Right forelimb (tissue), 1 donor: ENCODE data around the gene TMEM271.
"Not testable (repeated sequence)": the region's sequence is repeated elsewhere in the genome, so short reads cannot be mapped to it uniquely, and the experiment has no call there.

ENCODE experiments used
- DNase-seq: peaks from one replicate; pipeline ENCODE4 v3.0.0-alpha.2; 2018

Gene TMEM271

GRCh38 chr4:578451-579443, 2.7 kb upstream of the TMEM271 start:
- no peak for DNase-seq

DNA sequence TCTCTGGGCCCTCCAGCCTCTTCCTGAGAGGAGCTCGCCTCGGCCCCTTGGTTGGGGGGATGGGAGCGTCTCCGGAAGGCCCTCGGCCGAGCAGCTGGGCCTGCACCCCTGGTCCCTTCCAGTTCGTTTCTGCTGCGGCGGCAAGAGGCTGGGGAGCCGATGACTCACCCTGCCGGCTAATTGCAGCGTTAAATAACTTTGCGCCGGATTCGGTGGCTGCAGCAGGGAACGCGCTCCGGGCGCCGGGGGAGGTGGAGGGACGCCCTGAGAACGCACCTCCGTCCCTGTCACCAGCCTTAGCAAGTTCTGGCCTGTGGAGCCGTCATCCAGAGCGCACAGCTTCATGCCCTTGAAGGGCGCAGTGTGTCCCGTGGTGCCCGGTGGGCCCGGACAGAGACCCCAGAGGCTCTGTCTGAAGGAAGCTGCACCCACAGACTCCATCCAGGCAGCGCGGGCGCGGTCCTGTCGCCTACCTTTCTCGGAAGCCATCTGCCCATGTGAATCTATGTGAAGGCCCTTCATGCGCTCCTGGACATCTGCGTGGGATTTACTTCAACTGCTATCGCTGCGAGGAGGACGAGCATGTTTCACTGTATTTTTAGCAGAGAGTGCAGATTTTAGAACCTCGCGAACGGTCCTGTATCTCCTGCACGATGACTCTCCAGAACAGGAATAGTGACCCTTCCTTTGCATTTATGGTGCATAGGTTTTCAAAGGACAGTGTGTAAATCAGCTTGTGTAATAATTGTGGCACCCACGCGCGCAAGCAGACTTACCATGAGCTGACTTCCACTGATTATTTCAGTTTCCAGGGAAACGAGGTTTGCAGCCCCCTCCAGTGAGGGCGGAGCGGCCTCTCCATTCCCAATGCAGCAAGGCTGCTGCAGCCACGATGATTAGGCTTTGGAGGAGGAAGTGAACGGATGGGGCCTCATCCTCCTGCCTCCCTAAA, 1.7 kb upstream of the TMEM271 start:
- no peak for DNase-seq

GRCh38 chr4:576991-577498, 950 bp upstream of the TMEM271 start:
- no peak for DNase-seq

- DNase-seq = peak; percentile 81
Measured at GRCh38 chr4:575281-576141, 584 bp downstream of the TMEM271 start.

- no peak for DNase-seq
Measured at GRCh38 chr4:574346-575161, 1.5 kb downstream of the TMEM271 start.

DNA sequence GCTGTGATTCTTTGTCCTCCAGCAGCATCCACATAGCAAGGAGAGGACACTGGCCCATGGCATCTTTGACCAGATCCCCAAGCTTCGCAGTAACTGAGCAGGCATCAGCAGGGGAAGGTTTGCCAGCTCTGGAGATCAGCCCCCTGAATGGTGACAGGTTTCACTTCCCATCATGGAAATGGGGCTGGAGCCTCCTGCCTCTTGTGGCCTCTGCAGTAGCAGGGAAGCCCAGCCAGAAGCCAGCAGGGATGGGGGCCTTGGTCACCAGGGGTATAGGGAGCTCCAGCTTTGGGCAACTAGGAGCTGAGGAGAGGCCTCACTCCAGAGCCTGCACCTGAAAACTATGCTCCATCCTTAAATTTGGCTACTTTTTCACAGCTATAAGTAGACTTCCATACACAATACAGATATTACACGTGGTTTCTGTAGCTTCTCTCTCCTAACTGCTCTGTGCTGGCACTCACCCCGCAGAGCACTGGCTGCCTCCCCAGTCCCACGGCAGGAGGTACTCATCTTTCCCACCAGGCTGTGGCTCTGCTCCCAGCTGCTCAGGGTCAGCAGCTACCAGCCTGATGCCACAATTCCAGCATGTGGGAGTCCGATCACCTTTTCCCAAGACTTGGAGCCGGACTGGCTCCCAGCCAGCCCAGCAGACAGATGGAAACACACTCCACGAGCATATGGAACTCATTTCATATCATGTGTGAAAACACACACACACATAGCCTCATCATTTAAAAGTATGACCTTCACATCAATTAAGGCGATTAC, 2.8 kb downstream of the TMEM271 start:
- no peak for DNase-seq

GRCh38 chr4:572594-572993, 3.5 kb downstream of the TMEM271 start:
- no peak for DNase-seq

GRCh38 chr4:571838-572572, 4.1 kb downstream of the TMEM271 start:
- DNase-seq = no peak

DNA sequence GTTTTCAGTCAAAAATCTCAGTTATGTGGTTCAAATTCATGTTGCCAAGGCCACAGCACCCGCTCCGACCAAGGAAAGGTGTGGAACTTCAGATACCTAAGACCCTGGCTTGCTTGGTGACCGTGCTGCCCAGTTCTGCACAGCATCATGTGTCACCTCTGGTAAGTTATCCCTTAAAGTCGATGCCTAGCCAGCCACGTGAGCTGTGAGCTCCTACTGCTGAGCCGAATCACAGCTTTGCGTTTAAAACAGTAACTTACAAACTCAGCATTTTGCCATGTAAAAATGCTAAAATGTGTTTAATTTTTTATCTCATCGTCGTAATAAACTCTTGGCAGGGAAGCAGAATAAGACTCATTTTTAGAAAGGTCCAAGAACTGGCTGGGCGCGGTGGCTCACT, 5.3 kb downstream of the TMEM271 start:
- no peak for DNase-seq

- no peak for DNase-seq
Measured at GRCh38 chr4:569958-570667, 6.0 kb downstream of the TMEM271 start.

DNA sequence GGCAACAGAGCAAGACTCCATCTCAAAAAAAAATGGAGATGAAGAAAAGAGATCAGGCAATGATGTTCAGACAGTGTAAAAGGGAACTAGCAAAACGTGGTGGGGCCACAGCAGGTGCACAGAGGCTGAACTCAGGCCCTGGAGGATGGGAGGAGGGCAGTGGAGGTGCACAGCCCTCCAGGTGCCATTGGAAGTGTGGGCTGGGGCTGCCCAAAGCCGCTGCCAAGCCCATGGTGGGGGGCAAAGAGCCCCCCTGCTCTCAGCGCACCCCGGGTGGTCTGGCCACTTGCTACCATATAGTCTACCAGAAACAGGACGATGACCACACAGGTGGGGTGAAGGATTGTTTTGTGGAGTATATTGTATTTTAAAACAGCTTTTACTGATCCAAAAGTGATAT, 7.1 kb downstream of the TMEM271 start:
- DNase-seq = no peak

- DNase-seq = no peak
Measured at GRCh38 chr4:568351-568652, 7.8 kb downstream of the TMEM271 start.

DNA sequence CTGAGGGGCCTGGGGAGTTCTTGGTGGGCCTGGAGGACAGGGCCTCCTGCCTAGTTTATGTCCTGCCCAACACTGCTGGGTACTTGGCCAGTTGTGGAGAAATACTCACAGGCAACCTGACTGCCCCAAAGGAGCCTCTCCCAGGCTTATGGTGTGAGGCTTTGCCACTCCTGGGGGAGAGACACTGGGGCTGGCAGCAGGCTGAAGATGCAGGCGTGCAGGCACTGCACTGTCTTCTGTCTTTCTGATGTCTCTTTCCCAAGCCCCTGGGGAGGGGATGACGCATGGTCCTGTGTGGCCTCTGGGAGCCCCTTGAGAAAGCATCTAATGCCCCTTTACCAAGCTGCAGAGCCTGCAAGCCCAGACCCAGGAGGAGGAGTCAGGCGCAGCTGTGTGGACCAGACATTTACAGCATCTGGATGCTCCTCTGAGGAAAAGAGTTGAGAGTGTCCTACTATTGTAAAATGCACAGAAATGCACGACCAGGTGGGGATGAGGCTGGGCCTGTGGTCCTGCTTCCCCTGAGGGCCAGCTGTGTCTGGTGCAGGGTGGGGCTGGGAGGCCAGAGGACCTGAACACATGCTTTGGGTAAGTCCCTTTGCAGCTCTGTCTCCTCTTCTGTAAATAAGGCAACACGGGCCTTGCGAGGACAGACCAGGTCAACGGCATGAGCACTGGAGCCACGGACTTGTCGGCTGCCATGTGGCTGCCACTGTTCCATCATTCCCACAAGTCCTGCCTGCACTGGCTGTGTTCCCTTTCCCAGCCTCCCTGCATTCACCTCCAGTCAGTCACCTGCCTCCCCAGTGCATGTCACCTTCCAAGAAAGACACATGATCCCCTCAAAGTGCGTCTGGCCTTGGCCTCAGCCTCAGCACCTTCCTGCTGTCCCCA, 8.4 kb downstream of the TMEM271 start:
- DNase-seq = no peak

GRCh38 chr4:566508-567295, 9.4 kb downstream of the TMEM271 start:
- DNase-seq = no peak

- no peak for DNase-seq
Measured at GRCh38 chr4:566035-566434, 10.1 kb downstream of the TMEM271 start.

- not testable (repeated sequence) for DNase-seq
Measured at GRCh38 chr4:565614-566013, 10.5 kb downstream of the TMEM271 start.

- DNase-seq = not testable (repeated sequence)
Measured at GRCh38 chr4:562458-562857, 13.6 kb downstream of the TMEM271 start.
